ENCODE results near the gene GPR62. TPM values are rescaled to one million over a fixed set of nuclear protein-coding genes. Genes with fewer than 3 reads are reported as not detected.

The GPR62 gene
- total and polyA plus RNA-seq, 2 of the 8 experiments (the other 6 are each of a cell fraction or from before 2014, with no cell fraction given): 0.22 to 0.29 TPM

DNA sequence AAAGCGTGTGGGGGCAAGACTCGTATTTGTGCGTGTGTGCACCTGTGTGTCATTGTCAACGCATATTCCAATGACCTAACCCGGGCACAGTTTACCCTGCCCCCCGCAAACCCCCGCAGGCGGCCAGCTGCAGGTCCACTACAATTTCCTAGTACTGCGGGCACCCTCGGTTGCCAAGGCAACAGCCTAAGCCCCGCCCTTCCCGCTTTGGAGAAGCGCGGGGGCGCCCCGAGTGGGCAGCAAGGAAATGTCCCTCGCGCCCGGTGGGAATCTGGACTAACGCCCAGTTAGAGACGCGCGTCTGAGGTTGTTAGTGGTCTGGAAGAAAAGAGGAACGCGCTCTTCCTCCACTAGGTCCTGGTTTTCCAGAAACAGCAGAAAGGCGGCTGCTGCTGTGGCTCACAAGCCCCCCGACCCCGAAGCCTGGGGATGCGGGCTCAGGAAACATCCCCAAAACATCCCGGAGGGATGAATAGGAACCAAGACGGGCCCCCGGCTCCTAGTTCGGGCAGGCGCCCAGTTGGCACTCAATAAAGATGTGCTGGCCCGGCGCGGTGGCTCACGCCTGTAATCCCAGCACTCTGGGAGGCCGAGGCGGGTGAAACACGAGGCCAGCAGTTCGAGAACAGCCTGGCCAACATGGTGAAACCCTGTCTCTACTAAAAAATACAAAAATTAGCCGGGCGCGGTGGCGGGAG, 20.8 kb downstream of the GPR62 start:
- H3K36me3 ChIP-seq (ENCODE audit: control insufficient read depth in 2 of 4, insufficient read depth in 4 of 4, low read length in 3 of 4): no peaks in the 10 kb centered on the region
- FAIRE-seq: no peak
- CTCF ChIA-PET (ENCODE audit: partially characterized antibody): interaction anchor here (1.1 to 1.4 kb wide), 2 partner anchors 18 to 77 kb away, joined by 3 read pairs; no protein-coding TSS in a partner anchor

More for the DNA sequence above, 20.8 kb downstream of the GPR62 start:
- H3K79me1 ChIP-seq (ENCODE audit: low read depth, low read length): peaks cover 5% of the 10 kb centered on the region
- H3K4me2 ChIP-seq (ENCODE audit: insufficient read depth in 1 of 2, low read depth in 2 of 2, low read length in 2 of 2): peak overlapping the region; percentile 83
- WGBS, 2 experiments (ENCODE audit: extremely low coverage in 1 of 2, insufficient coverage in 1 of 2, insufficient read length in 1 of 2, insufficient replicate concordance in 2 of 2, low coverage in 1 of 2, low lambda C conversion rate in 2 of 2, missing lambda C conversion rate in 1 of 2): 49% methylated on average over 45 of the region's 46 CpGs; no CpG with 5 or more reads in 1 of the 2 experiments
- H3K56ac ChIP-seq (replicated peaks; ENCODE audit: insufficient read length, low read depth, low read length): no peak overlapping the region
- peaks cover 0 to 6% of the 10 kb centered on the region in 2 experiments for H4K20me1 ChIP-seq (replicated peaks in 1 of 2; ENCODE audit: control insufficient read depth in 1 of 2, insufficient read depth in 2 of 2, low read length in 2 of 2)
- H4K5ac ChIP-seq (ENCODE audit: insufficient read length, low read depth, low read length): no peak overlapping the region
- H3K9me3 ChIP-seq (ENCODE audit: insufficient read depth in 2 of 2, low read depth in 1 of 2, low read length in 1 of 2): no peaks in the 10 kb centered on the region; a peak in 1 of 4 replicates
- H2BK20ac ChIP-seq (ENCODE audit: low read length): no peak overlapping the region
- peak in 1 of 2 experiments; percentile 26; a peak in 1 of 4 replicates for TF ChIP-seq RAD21 (IDR thresholded peaks at IDR 0.05 in 1 of 2, conservative IDR thresholded peaks at IDR 0.05 in 1 of 2; ENCODE audit: low read depth in 2 of 2, low read length in 2 of 2)
- no peak for TF ChIP-seq EP300 (IDR thresholded peaks at IDR 0.05; ENCODE audit: borderline replicate concordance in 1 of 2, low read depth in 2 of 2, low read length in 2 of 2)
- TF ChIP-seq KDM1A (IDR thresholded peaks at IDR 0.05; ENCODE audit: borderline replicate concordance, low read length): peak; percentile 6; the same call in 1 of the 2 replicates
- TF ChIP-seq, protein P1, sequence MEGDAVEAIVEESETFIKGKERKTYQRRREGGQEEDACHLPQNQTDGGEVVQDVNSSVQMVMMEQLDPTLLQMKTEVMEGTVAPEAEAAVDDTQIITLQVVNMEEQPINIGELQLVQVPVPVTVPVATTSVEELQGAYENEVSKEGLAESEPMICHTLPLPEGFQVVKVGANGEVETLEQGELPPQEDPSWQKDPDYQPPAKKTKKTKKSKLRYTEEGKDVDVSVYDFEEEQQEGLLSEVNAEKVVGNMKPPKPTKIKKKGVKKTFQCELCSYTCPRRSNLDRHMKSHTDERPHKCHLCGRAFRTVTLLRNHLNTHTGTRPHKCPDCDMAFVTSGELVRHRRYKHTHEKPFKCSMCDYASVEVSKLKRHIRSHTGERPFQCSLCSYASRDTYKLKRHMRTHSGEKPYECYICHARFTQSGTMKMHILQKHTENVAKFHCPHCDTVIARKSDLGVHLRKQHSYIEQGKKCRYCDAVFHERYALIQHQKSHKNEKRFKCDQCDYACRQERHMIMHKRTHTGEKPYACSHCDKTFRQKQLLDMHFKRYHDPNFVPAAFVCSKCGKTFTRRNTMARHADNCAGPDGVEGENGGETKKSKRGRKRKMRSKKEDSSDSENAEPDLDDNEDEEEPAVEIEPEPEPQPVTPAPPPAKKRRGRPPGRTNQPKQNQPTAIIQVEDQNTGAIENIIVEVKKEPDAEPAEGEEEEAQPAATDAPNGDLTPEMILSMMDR (IDR thresholded peaks at IDR 0.05; ENCODE audit: control extremely low read depth in 1 of 3, insufficient read depth in 1 of 3, low read depth in 1 of 3, low read length in 3 of 3): peak in 1 of 3 experiments; percentile 24; a peak in 2 of 4 replicates
- 0 out of 2 replicates have a peak overlapping the region, but pooled peaks have one; percentile 70 for H2AK5ac ChIP-seq (ENCODE audit: low read depth, low read length)
- no peak overlapping the region for H3K23ac ChIP-seq (ENCODE audit: insufficient read length)
- H3K4me3 ChIP-seq (ENCODE audit: extremely low read depth in 1 of 4, insufficient read depth in 2 of 4, low read depth in 3 of 4, low read length in 4 of 4): peak overlapping the region in 3 of 4 experiments; percentile 33 to 64 (median 44); a peak in 5 of 8 replicates
- no peak overlapping the region for H4K8ac ChIP-seq (ENCODE audit: extremely low read depth, insufficient read depth, low read length)
- peaks cover 6 to 21% (median 15%) of the 10 kb centered on the region in 4 experiments for H3K4me1 ChIP-seq (replicated peaks in 1 of 4; ENCODE audit: control insufficient read depth in 3 of 4, insufficient read depth in 4 of 4, low read length in 3 of 4)
- no peak overlapping the region for H3K18ac ChIP-seq (ENCODE audit: extremely low read depth, low read length)
- DNase-seq (ENCODE audit: low read depth in 1 of 2, low spot score in 2 of 2): peak in 1 of 2 experiments; percentile 80
- no peak overlapping the region for H3K4ac ChIP-seq (replicated peaks; ENCODE audit: insufficient read length, low read depth, low read length)
- H2BK120ac ChIP-seq (replicated peaks; ENCODE audit: low read depth, low read length): no peak overlapping the region
- POLR2A ChIA-PET (ENCODE audit: partially characterized antibody): interaction anchor here (1.4 to 29.3 kb wide), 3 partner anchors 5 to 33 kb away, joined by 3 to 923 read pairs (median 923); partner anchors contain the start of genes ABHD14A, ABHD14B, ACY1 and PCBP4
- no peak overlapping the region for H3K9ac ChIP-seq (replicated peaks in 1 of 4; ENCODE audit: extremely low read depth in 1 of 4, low read depth in 3 of 4, low read length in 3 of 4)
- H4K91ac ChIP-seq (replicated peaks; ENCODE audit: insufficient read length, low read length): no peak overlapping the region
- no peak overlapping the region for H3K14ac ChIP-seq (ENCODE audit: insufficient read length)
- peaks cover 10% of the 10 kb centered on the region for H3K23me2 ChIP-seq (ENCODE audit: low read depth, low read length)
- H3K27me3 ChIP-seq (replicated peaks in 1 of 4; ENCODE audit: control insufficient read depth in 3 of 4, extremely low read depth in 1 of 4, insufficient read depth in 3 of 4, low read length in 3 of 4): peaks cover 2 to 32% (median 24%) of the 10 kb centered on the region in 4 experiments; a peak in 6 of 7 replicates
- no peaks in the 10 kb centered on the region for H3K79me2 ChIP-seq (ENCODE audit: control insufficient read depth in 1 of 2, insufficient read depth in 2 of 2, low read length in 2 of 2)
- H3K27ac ChIP-seq (ENCODE audit: low read depth, low read length): no peak overlapping the region
- no peak overlapping the region for H2BK5ac ChIP-seq (ENCODE audit: low read depth, low read length)
- H2AFZ ChIP-seq (ENCODE audit: low read length): no peak overlapping the region
- no peak overlapping the region for H2BK12ac ChIP-seq (ENCODE audit: low read depth, low read length)
- H2BK15ac ChIP-seq (ENCODE audit: low read length): no peak overlapping the region

Measured in H1 (cell line).